ENCODE data around the gene PSMG2. TPM values are rescaled to one million over a fixed set of nuclear protein-coding genes. Genes with fewer than 3 reads are reported as not detected.

Gene PSMG2
- total and polyA plus RNA-seq, 2 of the 4 experiments (the other 2 are of a cell fraction): 34.4 to 59.5 TPM

DNA sequence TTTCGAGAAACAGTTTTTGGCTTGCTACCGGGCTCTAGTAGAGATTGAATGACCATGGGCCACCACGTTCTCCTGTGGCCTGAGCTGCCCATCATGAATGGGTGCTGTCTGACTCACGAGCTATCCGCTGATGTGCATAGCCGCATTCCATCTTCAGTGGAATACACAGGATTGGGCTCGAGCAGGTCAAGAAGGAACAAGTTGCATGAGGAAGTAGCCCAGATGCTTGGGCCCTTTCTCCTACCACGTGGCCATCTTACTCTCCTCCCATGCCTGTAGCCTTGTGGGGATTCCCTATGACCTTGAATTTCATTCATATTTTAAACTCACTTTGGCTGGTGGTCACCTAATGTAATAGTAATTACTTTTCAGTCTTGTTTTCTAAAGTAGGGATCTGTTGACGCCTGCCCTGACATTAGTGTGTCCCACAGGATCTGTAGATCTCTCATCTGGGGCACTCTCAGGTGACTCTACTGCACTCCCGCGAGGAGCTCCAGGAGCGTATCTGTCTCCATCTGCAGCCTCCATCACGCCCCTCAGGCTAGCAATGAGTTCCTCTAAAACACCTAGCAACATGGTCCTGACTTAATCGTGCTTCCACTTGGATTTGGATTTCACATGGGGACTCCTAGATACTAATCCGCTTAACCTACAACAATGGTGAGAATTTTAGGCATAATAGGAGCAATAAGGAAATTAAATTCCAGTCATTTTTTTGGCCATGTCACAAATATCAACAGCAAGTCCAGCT is 67.8 kb downstream of the PSMG2 start:
- Histone ChIP-seq H2BK120ac (ENCODE audit: low read depth, low read length) (no peak overlapping the region), H3K79me1 (ENCODE audit: low read depth in 1 of 2, low read length in 2 of 2) (no peaks in the 10 kb centered on the region), H2AFZ (replicated peaks; ENCODE audit: low read length, poor library complexity) (no peak overlapping the region), H4K20me1 (ENCODE audit: insufficient read depth, low read length) (no peaks in the 10 kb centered on the region), H3K9me1 (ENCODE audit: insufficient read depth, low read length) (no peaks in the 10 kb centered on the region), H3K4me2 (ENCODE audit: low read depth, low read length) (no peak overlapping the region), H3K27ac (ENCODE audit: insufficient read depth, low read length) (no peak overlapping the region), H3K18ac (ENCODE audit: low read depth, low read length) (no peak overlapping the region), H3K36me3 (ENCODE audit: control insufficient read depth, insufficient read depth, low read length) (no peaks in the 10 kb centered on the region), H3K27me3 (ENCODE audit: control insufficient read depth, insufficient read depth, low read length) (no peaks in the 10 kb centered on the region; the same call in 1 of the 2 replicates), H2BK20ac (ENCODE audit: low read depth, low read length) (no peak overlapping the region), H3K4me3 (ENCODE audit: insufficient read depth, low read depth, low read length) (no peak overlapping the region), H3K56ac (ENCODE audit: extremely low read depth, insufficient read depth, low read length) (no peak overlapping the region), H2BK15ac (ENCODE audit: low read depth, low read length) (no peak overlapping the region), H3K4ac (ENCODE audit: low read depth, low read length) (no peak overlapping the region), H3K23ac (ENCODE audit: low read depth, low read length) (no peak overlapping the region), H4K8ac (ENCODE audit: low read depth in 2 of 2, low read length in 2 of 2) (no peak overlapping the region), H3K14ac (replicated peaks; ENCODE audit: low read depth, low read length) (no peak overlapping the region), H2AK5ac (ENCODE audit: low read depth, low read length) (no peak overlapping the region), H3K9me3 (ENCODE audit: control insufficient read depth, insufficient read depth, low read length) (no peaks in the 10 kb centered on the region), H3K4me1 (ENCODE audit: control insufficient read depth, insufficient read depth, low read length) (peaks cover 3% of the 10 kb centered on the region; the same call in 1 of the 2 replicates), H2AK9ac (replicated peaks; ENCODE audit: low read depth, low read length, poor library complexity) (no peak overlapping the region), H4K5ac (ENCODE audit: low read depth, low read length) (no peak overlapping the region), H3K9ac (ENCODE audit: low read depth, low read length) (no peak overlapping the region), H4K91ac (ENCODE audit: insufficient read depth, low read depth, low read length) (no peak overlapping the region), H2BK5ac (ENCODE audit: low read depth, low read length, poor library complexity, severe bottlenecking) (no peak overlapping the region)
- DNase-seq (no peak), ATAC-seq (ENCODE audit: low read depth) (no peak)
- dilution Hi-C loops (cut with HindIII; ENCODE audit: low sequenced_read_pairs, unreplicated experiment): no loop called here
- POLR2A ChIA-PET (ENCODE audit: unreplicated experiment): no interaction called here
- WGBS, 2 experiments (ENCODE audit: extremely low coverage in 2 of 2, insufficient read length in 1 of 2): 97% methylated on average over 9 of the region's 15 CpGs; no CpG with 5 or more reads in 1 of the 2 experiments
- CTCF ChIA-PET: no interaction called here
- TF ChIP-seq SMC3 (IDR thresholded peaks at IDR 0.05; ENCODE audit: low read depth, low read length) (no peak), POLR2A (IDR thresholded peaks at IDR 0.05; ENCODE audit: low read depth, low read length) (no peak), CEBPB (IDR thresholded peaks at IDR 0.05; ENCODE audit: low read depth, low read length) (no peak)
- TF ChIP-seq, protein P1, sequence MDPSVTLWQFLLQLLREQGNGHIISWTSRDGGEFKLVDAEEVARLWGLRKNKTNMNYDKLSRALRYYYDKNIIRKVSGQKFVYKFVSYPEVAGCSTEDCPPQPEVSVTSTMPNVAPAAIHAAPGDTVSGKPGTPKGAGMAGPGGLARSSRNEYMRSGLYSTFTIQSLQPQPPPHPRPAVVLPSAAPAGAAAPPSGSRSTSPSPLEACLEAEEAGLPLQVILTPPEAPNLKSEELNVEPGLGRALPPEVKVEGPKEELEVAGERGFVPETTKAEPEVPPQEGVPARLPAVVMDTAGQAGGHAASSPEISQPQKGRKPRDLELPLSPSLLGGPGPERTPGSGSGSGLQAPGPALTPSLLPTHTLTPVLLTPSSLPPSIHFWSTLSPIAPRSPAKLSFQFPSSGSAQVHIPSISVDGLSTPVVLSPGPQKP (IDR thresholded peaks at IDR 0.05; ENCODE audit: borderline replicate concordance, low read depth, low read length): no peak
- intact Hi-C loops (cut with micrococcal nuclease): no loop called here
- in situ Hi-C loops (cut with MboI; ENCODE audit: low sequenced_read_pairs): loop anchor here (25.0 kb wide), 1 partner anchor 867 kb away; no protein-coding TSS in a partner anchor
- no TSS peak for BruUV-seq (replicated peaks)

Measured in IMR-90 (cell line).